HG03039 (cell line): ENCODE results near the gene PCLO.
"Not testable (repeated sequence)": the region's sequence is repeated elsewhere in the genome, so short reads cannot be mapped to it uniquely, and the experiment has no call there.

ENCODE experiments used
- ATAC-seq: cut with Tn5 transposase; IDR thresholded peaks from one replicate; pipeline ENCODE4 v1.9.1; 2021; ENCODE audit warnings: mild to moderate bottlenecking, moderate library complexity; ENCODE audit not compliant: unreplicated experiment

The PCLO gene

DNA sequence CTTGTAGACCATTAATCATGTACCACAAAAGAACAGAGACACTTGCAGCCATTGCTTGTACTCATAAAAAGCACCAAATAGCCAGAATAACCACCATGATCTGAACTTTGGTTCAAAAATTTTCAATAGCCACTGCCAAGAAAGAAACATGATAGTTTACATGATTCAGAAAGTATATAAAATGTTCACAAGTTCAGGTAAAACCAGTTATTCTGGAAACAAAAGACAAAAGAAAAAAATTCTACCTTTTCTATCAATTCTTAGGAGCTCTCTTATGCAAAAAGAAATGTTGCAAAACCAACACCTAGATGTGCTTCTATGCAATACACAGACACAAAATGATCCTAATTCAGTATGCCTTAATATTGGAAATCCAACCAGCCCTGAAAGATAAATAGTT lies 108.7 kb downstream of the PCLO start:
- ATAC-seq: no peak

DNA sequence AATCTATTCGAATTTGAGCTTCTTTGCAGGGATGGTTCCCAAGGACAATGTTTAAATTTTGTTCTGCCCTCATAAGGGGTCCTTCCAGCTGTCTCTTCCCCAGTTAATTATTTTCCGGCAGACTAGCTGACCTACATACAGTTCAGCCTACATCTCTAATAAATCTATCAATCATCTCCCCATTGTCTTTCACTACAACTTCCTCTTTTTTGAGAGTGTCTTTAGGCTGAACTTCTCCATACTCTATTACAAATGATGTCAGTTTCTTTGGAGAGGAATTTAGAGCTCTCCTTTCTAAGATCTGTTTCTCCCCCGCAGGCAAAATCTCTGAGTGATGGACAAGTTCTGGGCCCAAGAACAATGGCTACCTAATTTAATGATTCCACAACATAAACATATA lies 122.2 kb downstream of the PCLO start:
- no peak for ATAC-seq

GRCh38 chr7:83038787-83039186 lies 123.9 kb downstream of the PCLO start:
- ATAC-seq: no peak

DNA sequence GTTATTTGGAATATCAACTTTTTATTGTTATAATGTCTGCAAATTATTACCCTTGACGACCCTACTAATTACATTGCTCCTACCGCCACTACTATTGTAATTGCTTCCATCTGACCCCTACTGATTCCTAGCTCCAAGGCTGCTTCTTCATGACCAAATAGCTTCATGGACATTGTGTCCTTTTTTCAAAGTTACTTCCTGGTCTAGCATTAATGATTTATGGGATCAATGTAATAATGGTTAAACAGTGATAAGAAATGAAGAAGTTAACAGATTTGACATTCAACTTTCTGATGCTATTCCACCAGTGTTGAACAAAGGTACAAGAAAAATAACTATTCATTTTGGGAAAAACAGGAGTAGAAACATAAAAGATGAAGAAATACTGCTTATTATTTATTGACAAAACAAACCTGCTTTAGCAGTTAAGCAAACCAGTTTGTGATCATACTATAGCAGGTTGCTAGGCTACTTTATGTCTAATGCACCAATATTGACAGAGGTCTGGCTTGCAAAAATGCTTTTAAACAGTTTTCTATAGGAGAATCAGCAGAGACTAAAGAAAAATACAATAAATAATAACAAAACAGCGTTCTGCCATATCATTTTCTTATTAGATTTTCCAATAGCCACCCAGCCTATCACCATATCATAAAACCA lies 125.8 kb downstream of the PCLO start:
- ATAC-seq: no peak

GRCh38 chr7:83036130-83036529 lies 126.6 kb downstream of the PCLO start:
- ATAC-seq: no peak

DNA sequence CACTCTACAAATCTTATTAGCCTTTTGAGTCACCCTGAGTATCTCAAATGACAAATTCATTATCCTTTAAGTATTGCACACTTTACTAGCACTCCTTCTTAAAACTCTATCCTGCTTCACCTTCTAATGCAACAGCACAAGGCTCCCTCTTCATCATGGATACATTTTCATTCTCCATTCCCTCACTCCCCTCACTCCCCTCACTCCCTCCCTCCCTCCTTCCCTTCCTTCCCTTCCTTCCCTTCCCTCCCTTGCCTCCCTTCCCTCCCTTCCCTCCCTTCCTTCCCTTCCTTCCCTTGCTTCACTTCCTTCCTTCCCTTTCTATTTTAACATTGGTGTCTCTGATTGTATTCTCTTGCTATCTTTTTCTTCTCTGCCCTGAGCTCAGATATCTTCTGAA lies 130.5 kb downstream of the PCLO start:
- ATAC-seq: no peak

DNA sequence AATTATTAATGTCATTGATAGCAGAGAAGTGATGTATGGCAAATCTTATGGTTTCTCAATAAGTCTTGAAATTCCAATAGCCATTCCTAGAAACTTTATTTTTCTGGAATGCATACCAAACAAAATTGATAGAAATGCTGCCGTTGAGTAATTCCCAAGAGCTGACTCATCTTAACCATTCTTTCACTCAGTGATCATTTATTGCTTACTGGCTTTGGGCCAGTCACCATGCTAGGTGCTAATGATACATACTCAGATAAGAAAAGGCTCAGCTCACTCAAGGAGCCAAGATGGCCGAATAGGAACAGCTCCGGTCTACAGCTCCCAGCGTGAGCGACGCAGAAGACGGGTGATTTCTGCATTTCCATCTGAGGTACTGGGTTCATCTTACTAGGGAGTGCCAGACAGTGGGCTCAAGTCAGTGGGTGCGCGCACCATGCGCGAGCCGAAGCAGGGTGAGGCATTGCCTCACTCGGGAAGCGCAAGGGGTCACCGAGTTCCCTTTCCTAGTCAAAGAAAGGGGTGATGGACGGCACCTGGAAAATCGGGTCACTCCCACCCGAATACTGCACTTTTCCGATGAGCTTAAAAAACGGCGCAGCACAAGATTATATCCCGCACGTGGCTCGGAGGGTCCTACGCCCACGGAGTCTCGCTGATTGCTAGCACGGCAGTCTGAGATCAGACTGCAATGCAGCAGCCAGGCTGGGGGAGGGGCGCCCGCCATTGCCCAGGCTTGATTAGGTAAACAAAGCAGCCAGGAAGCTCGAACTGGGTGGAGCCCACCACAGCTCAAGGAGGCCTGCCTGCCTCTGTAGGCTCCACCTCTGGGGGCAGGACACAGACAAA lies 138.6 kb downstream of the PCLO start:
- ATAC-seq: not testable (repeated sequence)

- no peak for ATAC-seq
These were observed 141.7 kb downstream of the PCLO start for GRCh38 chr7:83021032-83021431.

GRCh38 chr7:83020161-83020560 lies 142.5 kb downstream of the PCLO start:
- ATAC-seq: no peak

DNA sequence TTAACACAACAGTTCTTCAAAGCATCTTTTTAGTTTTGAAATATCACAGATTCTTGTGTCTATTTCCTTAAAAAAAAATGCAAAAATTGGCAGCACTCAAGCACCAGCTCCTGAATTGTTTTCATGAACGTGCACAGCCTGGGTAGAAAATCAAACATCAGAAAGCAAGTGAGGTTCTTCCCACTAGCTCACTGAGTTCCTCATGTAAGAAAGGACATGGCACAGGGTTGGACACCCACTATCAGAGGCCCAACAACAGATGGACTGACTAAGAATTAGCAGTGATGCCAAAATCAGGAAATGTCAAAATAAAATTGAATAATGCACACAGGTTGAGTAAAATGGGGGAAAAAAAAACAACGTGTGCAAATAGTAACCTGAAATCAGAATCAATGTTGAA lies 146.8 kb downstream of the PCLO start:
- no peak for ATAC-seq

DNA sequence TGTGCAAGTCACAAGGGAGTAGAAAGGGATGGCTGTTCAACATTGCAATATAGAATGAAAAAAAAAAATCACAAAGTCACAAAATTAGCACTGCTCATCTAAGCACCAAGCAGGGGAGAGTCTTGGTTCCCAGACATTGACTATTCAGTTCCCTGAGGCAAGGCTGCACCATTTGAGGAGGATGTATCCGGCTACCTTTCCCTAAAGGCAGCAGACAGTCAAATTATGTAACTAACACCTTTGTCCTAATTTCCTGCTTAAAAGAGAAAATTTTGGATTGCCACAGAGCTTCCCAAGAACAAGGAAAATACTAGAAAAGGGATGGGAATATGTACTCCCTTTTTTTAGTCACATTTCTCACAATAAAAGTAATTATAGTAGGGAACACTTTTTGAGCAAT lies 148.1 kb downstream of the PCLO start:
- ATAC-seq: no peak

DNA sequence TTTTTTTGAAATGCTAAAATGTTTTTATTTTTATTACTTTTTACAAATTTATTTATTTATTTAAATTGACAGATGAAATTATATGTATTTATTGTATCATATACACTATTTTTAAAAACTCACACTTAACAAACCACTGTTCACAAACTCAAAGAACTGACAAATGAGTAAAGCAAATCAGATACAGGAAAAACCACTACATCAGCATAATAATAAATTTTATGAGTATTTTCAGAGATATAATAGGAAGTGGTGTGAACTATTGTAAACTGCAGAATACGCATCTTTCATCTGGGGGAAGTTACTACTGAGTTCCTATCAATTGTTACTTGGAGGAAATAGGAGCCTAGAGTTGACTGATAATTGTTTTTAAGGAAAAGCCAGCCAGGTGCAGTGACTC lies 150.7 kb downstream of the PCLO start:
- no peak for ATAC-seq

- ATAC-seq: no peak
These were observed 157.3 kb downstream of the PCLO start for GRCh38 chr7:83005410-83005809.

- no peak for ATAC-seq
These were observed 161.2 kb downstream of the PCLO start for GRCh38 chr7:83001362-83002040.

- no peak for ATAC-seq
These were observed 164.2 kb downstream of the PCLO start for GRCh38 chr7:82998436-82998835.

DNA sequence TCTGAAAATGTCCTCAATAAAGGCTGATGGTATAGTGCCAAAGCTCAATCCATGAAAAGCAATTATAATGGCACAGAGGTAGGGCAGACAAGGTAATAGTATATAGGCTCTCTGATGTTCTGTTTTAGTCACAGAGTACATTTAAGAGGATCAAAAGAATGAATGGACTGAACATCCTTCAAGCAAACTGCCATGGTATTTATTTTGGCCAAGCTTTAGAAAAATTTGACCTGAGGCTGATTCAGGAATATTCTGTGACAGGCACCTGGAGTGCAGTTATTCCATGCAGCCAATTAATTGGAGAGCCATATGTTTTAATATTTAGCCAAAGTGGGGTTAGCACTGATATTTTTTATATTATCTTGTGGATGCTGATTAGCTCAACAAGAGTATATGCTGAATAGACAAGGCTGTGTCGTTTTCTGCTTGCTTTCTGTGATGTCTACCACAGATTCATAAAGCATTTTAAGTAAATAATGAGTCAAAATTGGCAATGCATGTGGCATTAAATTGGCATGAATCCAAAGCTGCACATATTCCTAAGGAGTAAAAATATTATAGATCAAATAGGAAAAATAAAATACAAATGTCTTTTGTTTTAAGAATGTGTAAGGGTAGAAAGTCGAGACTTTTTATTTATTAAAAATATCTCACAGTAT lies 177.4 kb downstream of the PCLO start:
- no peak for ATAC-seq

DNA sequence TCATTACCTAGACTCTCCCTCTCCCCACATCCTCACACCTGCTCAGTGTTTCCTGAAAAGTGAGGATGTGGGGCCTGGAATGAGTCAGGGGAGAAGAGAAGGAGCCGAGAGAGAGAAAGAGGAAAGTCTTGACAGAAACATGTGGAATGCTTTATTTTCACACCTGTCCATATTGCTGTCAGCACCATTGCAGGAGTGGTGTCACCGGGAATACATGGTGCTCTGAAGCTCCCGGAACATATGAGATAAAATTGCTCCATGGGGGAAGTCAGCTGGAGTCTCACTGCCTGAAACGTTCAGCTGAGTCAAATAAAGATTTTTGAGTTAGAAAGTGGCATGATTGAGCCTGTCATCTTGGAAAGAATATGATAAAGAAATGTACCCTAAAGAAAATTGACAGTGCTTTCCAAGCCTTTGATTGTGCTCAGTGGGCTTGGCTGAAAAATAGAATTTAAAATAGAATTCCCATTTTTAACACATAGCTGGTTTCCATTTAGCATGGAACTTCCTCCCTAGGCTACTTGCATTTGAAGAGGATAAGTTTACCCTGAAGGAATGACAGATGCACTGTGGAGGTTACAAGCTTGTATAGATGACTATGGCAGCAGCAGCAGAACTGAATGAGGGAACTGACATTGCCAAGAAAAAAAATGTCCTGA lies 182.4 kb downstream of the PCLO start:
- no peak for ATAC-seq

GRCh38 chr7:82975811-82976468 lies 186.7 kb downstream of the PCLO start:
- no peak for ATAC-seq

DNA sequence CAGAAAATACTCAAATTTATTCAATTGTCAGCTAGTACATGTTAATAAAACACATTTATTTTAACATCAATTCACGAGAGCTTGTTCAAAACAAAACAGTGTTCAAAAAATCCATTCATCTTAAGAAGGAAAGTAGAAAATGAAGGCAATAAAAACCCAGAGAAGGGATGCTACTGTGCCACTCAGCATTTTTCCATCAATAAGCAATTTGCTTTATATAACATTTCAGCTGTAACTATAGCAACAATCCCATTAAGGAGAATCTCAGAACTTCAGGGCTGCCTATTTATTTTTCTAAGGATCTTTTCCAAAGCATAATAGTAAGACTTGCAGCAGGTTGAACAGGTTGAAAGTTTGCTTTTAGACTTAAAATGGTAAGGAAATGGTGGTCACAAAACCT lies 190.5 kb downstream of the PCLO start:
- ATAC-seq: no peak
